OCI-LY7 (cell line): ENCODE measurements around the gene PPP1R14C.

Experiments used
- CTCF ChIP-seq: fragments of 200-600 bp; sonication (generic); conservative IDR thresholded peaks from 2 replicates; pipeline ENCODE4 v1.5.1; 2014; ENCODE audit warnings: mild to moderate bottlenecking, antibody characterized with exemption, low read length, moderate library complexity, mixed read lengths
- EZH2phosphoT487 ChIP-seq: fragments of 200-600 bp; sonication (generic); IDR thresholded peaks from 2 replicates; pipeline ENCODE4 v1.6.1; 2018; ENCODE audit warnings: low read depth, borderline replicate concordance, mild to moderate bottlenecking, mixed run types, antibody characterized with exemption, low read length, moderate library complexity, mixed read lengths

GRCh38 chr6:150142670-150143515 is at the start of gene PPP1R14C:
- TF ChIP-seq CTCF (no peak), EZH2phosphoT487 (no peak)
